Activated CD4-positive, alpha-beta T cell treated with anti-CD3 and anti-CD28 coated beads for 36 hours (primary cell): ENCODE measurements around the gene ANKRD42. TPM values are rescaled to one million over a fixed set of nuclear protein-coding genes. Genes with fewer than 3 reads are reported as not detected.
"Not testable (repeated sequence)": the region's sequence is repeated elsewhere in the genome, so short reads cannot be mapped to it uniquely, and the experiment has no call there.

Experiments
- ATAC-seq: fragments of 200-7000 bp; cut with Tn5 transposase; one replicate; pipeline ENCODE4 v1.10.0; 2021; ENCODE audit warnings: mild to moderate bottlenecking, moderate library complexity
- CTCF ChIA-PET: fragments of 350-600 bp; sonication (Branson Sonifier 250); formaldehyde crosslinking; loops from one replicate; lab custom pipeline; 2021; ENCODE audit warnings: antibody characterized with exemption; lab: Charles Lee
- POLR2A ChIA-PET: fragments of 350-600 bp; sonication (Branson Sonifier 250); formaldehyde crosslinking; loops from one replicate; lab custom pipeline; 2021; ENCODE audit warnings: antibody characterized with exemption, inconsistent platforms; lab: Charles Lee
- DNase-seq: peaks from one replicate; pipeline ENCODE4 v3.0.0-alpha.2; 2020
- H3K27ac Mint-ChIP-seq: one replicate; pipeline ENCODE4 v1.8.0; 2021; ENCODE audit warnings: mixed read lengths
- H3K27me3 Mint-ChIP-seq: one replicate; pipeline ENCODE4 v1.8.0; 2021; ENCODE audit warnings: mixed read lengths
- H3K36me3 Mint-ChIP-seq: one replicate; pipeline ENCODE4 v1.8.0; 2021; ENCODE audit warnings: low read depth, mixed read lengths
- H3K4me1 Mint-ChIP-seq: one replicate; pipeline ENCODE4 v1.8.0; 2021; ENCODE audit warnings: mixed read lengths
- H3K4me3 Mint-ChIP-seq: one replicate; pipeline ENCODE4 v1.8.0; 2021; ENCODE audit warnings: mild to moderate bottlenecking, moderate library complexity, mixed read lengths
- H3K9me3 Mint-ChIP-seq: one replicate; pipeline ENCODE4 v1.8.0; 2021; ENCODE audit warnings: low read depth, mixed read lengths
- intact Hi-C, 2 experiments: fragments of 100-400 bp; cut with DNase I in 1 of 2; cut with micrococcal nuclease in 1 of 2; formaldehyde crosslinking; loops; one replicate each; pipeline versions ENCODE4 v1.14.2 to v1.15.1; 2022 to 2024; cut with DNase I, micrococcal nuclease
- total RNA-seq, 2 experiments: library from RNA; stranded (reverse); gene quantifications; one replicate each; pipeline ENCODE4 v1.2.3, GENCODE V29; 2021

Gene ANKRD42
- total RNA-seq, 2 experiments from 2014 or later: 3.1 to 4.9 TPM

- H3K9me3 Mint-ChIP-seq, H3K4me3 Mint-ChIP-seq, H3K27ac Mint-ChIP-seq, CTCF ChIA-PET, POLR2A ChIA-PET, ATAC-seq, intact Hi-C loops, H3K27me3 Mint-ChIP-seq, DNase-seq: not testable (repeated sequence)
- Mint-ChIP-seq H3K4me1 (peaks cover 15% of the 10 kb centered on the region), H3K36me3 (peaks cover 63% of the 10 kb centered on the region)
Measured at GRCh38 chr11:83269080-83269479, 75.6 kb downstream of the ANKRD42 start.

GRCh38 chr11:83271734-83272133 is 78.2 kb downstream of the ANKRD42 start:
- Mint-ChIP-seq H3K4me1 (peaks cover 15% of the 10 kb centered on the region), H3K36me3 (peaks cover 54% of the 10 kb centered on the region)
- H3K27ac Mint-ChIP-seq, intact Hi-C loops, H3K9me3 Mint-ChIP-seq, DNase-seq, ATAC-seq, CTCF ChIA-PET, POLR2A ChIA-PET, H3K27me3 Mint-ChIP-seq, H3K4me3 Mint-ChIP-seq: not testable (repeated sequence)

- Mint-ChIP-seq H3K27ac (no peak overlapping the region), H3K4me1 (peaks cover 15% of the 10 kb centered on the region), H3K36me3 (peaks cover 50% of the 10 kb centered on the region), H3K9me3 (peaks cover 3% of the 10 kb centered on the region), H3K4me3 (no peak overlapping the region), H3K27me3 (no peaks in the 10 kb centered on the region)
- ATAC-seq (peak; percentile 64), DNase-seq (no peak)
- intact Hi-C loops: no loop called here
- ChIA-PET CTCF (interaction anchor here (1.8 kb wide), 1 partner anchor 20 kb away, joined by 13 read pairs; no protein-coding TSS in a partner anchor), POLR2A (no interaction called here)
Measured at GRCh38 chr11:83272627-83273026, 79.1 kb downstream of the ANKRD42 start.

DNA sequence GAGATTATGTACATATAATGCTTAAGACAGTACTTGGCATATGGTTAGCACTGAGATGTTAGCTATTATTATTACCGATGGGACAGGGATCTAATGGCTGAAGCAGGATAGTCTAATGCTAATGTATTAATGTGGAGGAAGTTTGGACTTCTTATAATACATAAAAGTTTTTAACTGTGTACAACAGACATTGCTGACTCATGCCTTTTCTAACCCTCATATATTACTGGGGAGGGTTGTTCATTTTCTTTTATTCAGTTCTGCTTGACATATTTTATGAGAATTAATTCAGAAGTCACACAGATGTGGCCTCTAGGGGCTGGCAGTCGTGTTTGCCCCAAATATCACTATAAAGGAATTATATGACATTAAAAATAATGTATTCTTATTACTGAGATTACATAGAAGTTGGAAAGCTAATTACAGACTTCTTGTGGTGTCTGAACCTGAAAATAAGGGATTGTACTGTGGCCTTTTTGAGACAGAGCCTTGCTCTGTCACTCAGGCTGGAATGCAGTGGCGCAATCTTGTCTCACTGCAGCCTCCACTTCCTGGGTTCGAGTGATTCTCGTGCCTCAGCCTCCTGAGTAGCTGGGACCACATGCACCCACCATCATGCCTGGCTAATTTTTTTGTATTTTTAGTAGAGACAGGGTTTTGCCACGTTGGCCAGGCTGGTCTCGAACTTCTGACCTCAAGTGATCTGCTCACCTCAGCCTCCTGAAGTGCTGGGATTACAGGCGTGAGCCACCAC is 82.6 kb downstream of the ANKRD42 start:
- CTCF ChIA-PET: interaction anchor here (0.7 to 7.7 kb wide), 4 partner anchors 11 to 427 kb away, joined by 3 to 37 read pairs (median 4); no protein-coding TSS in a partner anchor
- no peak for DNase-seq
- POLR2A ChIA-PET: no interaction called here
- ATAC-seq: no peak
- Mint-ChIP-seq H3K9me3 (peaks cover 3% of the 10 kb centered on the region), H3K27ac (no peak overlapping the region), H3K4me3 (no peak overlapping the region), H3K4me1 (peaks cover 10% of the 10 kb centered on the region), H3K27me3 (no peaks in the 10 kb centered on the region), H3K36me3 (peaks cover 35% of the 10 kb centered on the region)
- intact Hi-C loops: no loop called here

DNA sequence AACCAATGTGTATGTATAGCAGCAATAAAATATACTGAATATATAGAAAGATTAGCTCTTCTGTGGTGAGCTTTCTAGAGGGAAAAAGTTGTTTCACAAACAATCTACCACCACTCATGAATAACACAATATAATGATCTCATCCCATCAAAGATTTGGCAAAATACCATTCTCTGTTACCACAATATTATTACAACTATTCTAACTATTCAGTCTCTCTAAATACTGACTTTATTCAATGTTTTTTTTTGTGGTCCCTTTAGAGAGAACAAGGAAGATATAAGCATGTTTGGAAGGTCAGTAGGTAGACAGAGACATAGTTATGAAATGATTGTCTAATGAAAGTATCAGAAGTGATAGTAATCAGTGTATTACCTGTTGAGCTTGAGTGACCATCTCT is 84.8 kb downstream of the ANKRD42 start:
- intact Hi-C loops: no loop called here
- Mint-ChIP-seq H3K4me3 (no peak overlapping the region), H3K27ac (no peak overlapping the region), H3K27me3 (no peaks in the 10 kb centered on the region), H3K36me3 (peaks cover 21% of the 10 kb centered on the region), H3K4me1 (peaks cover 17% of the 10 kb centered on the region), H3K9me3 (no peaks in the 10 kb centered on the region)
- ChIA-PET POLR2A (no interaction called here), CTCF (interaction anchor here (7.7 kb wide), 1 partner anchor 13 kb away, joined by 37 read pairs; no protein-coding TSS in a partner anchor)
- ATAC-seq (no peak), DNase-seq (no peak)

DNA sequence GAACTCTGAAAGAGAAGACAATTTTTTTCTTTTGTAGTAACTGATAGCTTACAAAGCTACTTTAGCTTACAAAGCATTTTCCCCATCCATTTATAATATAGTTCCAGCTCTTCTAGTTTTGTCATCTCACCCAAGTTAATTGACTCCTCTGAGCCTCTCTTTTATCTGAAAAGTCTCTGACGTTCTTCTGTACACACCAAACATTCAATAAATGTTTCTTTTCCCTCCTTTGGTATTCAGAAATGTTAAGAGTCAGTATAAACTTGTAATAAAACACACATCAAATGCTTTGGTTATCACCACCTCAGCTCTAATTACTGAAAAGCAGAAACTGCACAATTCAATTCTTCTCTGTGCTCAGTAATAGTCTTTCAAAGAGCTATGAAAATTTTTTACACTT is 86.7 kb downstream of the ANKRD42 start:
- no peak for ATAC-seq
- ChIA-PET CTCF (interaction anchor here (0.6 to 7.7 kb wide), 4 partner anchors 11 to 598 kb away, joined by 3 to 37 read pairs (median 4); no protein-coding TSS in a partner anchor), POLR2A (interaction anchor here (0.5 kb wide), 1 partner anchor 124 kb away, joined by 4 read pairs; the partner anchor contains the start of gene PCF11)
- peaks cover 19% of the 10 kb centered on the region for H3K36me3 Mint-ChIP-seq
- H3K27me3 Mint-ChIP-seq: no peaks in the 10 kb centered on the region
- no peak overlapping the region for H3K4me3 Mint-ChIP-seq
- peaks cover 31% of the 10 kb centered on the region for H3K4me1 Mint-ChIP-seq
- H3K27ac Mint-ChIP-seq: no peak overlapping the region
- DNase-seq: no peak
- intact Hi-C loops: no loop called here
- no peaks in the 10 kb centered on the region for H3K9me3 Mint-ChIP-seq

DNA sequence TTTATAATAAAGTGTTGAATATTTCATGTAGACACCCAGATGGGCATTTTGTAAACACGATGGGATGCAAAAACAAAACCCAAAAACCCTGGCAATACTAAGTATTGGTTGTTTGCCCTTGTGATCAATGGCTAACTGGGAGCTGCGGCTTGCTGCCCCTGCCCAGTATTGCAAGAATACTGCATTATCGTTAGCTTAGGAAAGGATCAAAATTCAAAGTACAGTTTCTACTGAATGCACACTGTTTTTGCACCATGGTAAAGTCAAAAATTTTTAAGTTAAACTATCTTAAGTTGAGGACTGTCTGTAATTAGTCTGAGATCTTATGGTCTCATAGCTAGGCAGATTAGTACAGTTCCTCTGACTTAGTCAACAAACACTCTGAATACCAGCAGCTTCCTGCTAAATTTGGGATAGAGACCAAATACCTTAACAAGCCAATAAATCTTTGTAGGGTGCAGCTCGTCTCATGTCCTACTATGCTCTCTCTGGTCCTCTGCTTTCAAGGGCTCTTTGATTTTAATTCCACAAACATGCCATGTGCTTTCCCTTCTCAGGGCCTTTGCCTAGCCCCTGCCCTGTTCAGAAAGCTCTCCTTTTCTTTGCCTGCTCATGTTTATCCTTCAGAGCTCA is 88.7 kb downstream of the ANKRD42 start:
- DNase-seq (no peak), ATAC-seq (no peak)
- peaks cover 38% of the 10 kb centered on the region for H3K4me1 Mint-ChIP-seq
- intact Hi-C loops: no loop called here
- H3K9me3 Mint-ChIP-seq: peaks cover 1% of the 10 kb centered on the region
- ChIA-PET CTCF (interaction anchor here (0.6 to 7.7 kb wide), 5 partner anchors 9 to 415 kb away, joined by 3 to 37 read pairs (median 5); no protein-coding TSS in a partner anchor), POLR2A (no interaction called here)
- no peak overlapping the region for H3K27ac Mint-ChIP-seq
- H3K36me3 Mint-ChIP-seq: peaks cover 17% of the 10 kb centered on the region
- H3K27me3 Mint-ChIP-seq: no peaks in the 10 kb centered on the region
- no peak overlapping the region for H3K4me3 Mint-ChIP-seq

DNA sequence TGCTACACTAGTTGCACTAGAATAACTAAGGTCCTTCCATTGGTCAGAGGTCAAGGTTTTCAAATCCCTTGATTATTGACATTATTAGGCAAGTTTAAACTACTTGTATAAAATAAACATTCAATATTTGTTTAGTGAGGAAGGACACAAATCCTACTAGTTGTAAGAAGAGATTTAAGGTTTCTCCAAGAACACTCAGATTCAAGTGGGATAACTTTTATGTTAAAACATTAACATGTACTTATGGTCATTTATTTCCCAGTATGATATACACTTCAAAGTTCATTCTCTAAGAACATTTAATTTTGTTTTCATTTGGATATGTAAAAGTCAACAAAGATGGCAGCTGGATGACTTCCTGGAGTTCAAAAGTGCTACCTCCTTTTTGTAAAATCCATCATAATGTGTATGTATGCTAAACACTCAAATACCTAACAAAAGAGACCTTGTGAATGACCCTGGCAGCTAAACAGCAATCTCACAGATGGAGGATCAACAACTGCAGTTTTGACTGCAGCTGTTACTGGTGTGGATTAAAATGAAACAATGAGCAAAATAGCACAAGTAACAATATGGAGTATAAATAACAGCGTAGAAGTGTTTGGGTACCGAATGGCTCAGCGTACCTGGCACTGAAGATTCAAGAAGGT is 91.1 kb downstream of the ANKRD42 start:
- CTCF ChIA-PET: interaction anchor here (0.7 to 2.2 kb wide), 5 partner anchors 8 to 417 kb away, joined by 3 to 11 read pairs (median 8); partner anchors contain the start of genes DDIAS, PCF11 and PRCP
- DNase-seq: no peak
- H3K27ac Mint-ChIP-seq: peak overlapping the region; percentile 98
- H3K27me3 Mint-ChIP-seq: no peaks in the 10 kb centered on the region
- H3K36me3 Mint-ChIP-seq: peaks cover 11% of the 10 kb centered on the region
- POLR2A ChIA-PET: interaction anchor here (0.6 to 0.7 kb wide), 2 partner anchors 88 to 214 kb away, joined by 3 to 4 read pairs; no protein-coding TSS in a partner anchor
- peaks cover 3% of the 10 kb centered on the region for H3K9me3 Mint-ChIP-seq
- H3K4me3 Mint-ChIP-seq: peak overlapping the region; percentile 81
- intact Hi-C loops: loop anchor here in 1 of 2 experiments (1.0 to 5.0 kb wide), 2 partner anchors 127 to 552 kb away; partner anchors contain the start of genes FAM181B and PCF11
- H3K4me1 Mint-ChIP-seq: peaks cover 40% of the 10 kb centered on the region
- no peak for ATAC-seq

- peaks cover 3% of the 10 kb centered on the region for H3K9me3 Mint-ChIP-seq
- H3K4me1 Mint-ChIP-seq: peaks cover 39% of the 10 kb centered on the region
- intact Hi-C loops: loop anchor here in 1 of 2 experiments (1.0 to 5.0 kb wide), 2 partner anchors 128 to 553 kb away; partner anchors contain the start of genes FAM181B and PCF11
- no peaks in the 10 kb centered on the region for H3K27me3 Mint-ChIP-seq
- peak; percentile 43 for ATAC-seq
- DNase-seq: no peak
- peak overlapping the region; percentile 81 for H3K4me3 Mint-ChIP-seq
- H3K27ac Mint-ChIP-seq: peak overlapping the region; percentile 98
- ChIA-PET POLR2A (interaction anchor here (0.6 to 1.1 kb wide), 3 partner anchors 89 to 499 kb away, joined by 3 to 18 read pairs (median 4); partner anchors contain the start of genes DDIAS and PRCP), CTCF (interaction anchor here (1.0 to 2.2 kb wide), 5 partner anchors 8 to 418 kb away, joined by 3 to 8 read pairs (median 6); partner anchors contain the start of genes DDIAS, PCF11, PRCP and RAB30)
- H3K36me3 Mint-ChIP-seq: peaks cover 9% of the 10 kb centered on the region
Measured at GRCh38 chr11:83285151-83285770, 91.7 kb downstream of the ANKRD42 start.

DNA sequence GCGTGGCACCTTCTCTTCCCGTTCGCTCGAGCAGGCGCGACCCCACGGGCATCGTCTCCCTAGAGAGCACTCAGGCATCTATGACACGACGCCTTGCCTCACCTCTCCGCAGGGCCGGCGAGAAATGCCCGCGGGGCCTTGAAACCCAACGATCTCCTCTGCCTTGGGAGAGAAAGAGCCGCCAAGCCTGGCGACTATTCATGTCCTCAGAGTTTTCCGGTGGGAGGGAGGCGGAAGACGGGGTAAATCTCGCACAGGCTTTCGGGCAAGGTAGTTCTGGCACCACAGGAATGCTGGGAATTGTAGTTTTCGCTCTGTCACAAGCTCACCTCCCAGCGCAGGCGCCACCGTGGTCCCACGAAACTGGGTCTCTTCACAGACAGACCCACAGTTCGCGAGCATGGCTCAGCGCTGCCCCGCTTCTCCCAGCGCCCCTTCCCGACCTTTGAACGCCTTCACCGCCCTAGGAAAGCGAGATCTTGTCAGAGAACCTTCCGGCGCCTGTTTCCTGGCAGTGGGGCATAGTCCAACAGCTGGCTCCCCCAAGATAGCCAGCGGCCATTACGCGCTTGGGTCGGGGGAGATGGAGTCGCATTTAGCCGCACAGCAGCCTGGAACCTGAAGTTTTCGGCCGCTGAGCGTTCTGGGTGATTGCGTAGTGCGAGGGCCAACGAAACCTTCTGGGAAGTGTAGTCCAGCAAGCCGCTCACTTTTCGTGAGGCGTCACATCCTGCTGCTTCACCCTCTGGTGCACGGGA is 92.4 kb downstream of the ANKRD42 start, which contains the start of gene CCDC90B:
Gene CCDC90B (minus strand): TSS at position 597 of the 758 bp plus-strand sequence. CDS start 395 bp downstream, at position 202.
- H3K36me3 Mint-ChIP-seq: peaks cover 7% of the 10 kb centered on the region
- peak within 1 kb of the TSS; percentile 98 for H3K27ac Mint-ChIP-seq
- CTCF ChIA-PET: interaction anchor here (1.0 to 2.2 kb wide), 5 partner anchors 9 to 419 kb away, joined by 3 to 8 read pairs (median 6); partner anchors contain the start of genes DDIAS, PCF11, PRCP and RAB30
- intact Hi-C loops: loop anchor here (1.0 to 5.0 kb wide), 6 partner anchors 93 to 554 kb away; partner anchors contain the start of genes ANKRD42 (in 2 of the 2), DDIAS (in 2 of the 2), PCF11 (in 2 of the 2) and FAM181B (in 1 of the 2)
- peak within 1 kb of the TSS; percentile 81 for H3K4me3 Mint-ChIP-seq
- ATAC-seq: peak; percentile 94
- H3K9me3 Mint-ChIP-seq: peaks cover 3% of the 10 kb centered on the region
- DNase-seq: peak; percentile 96
- peaks cover 35% of the 10 kb centered on the region for H3K4me1 Mint-ChIP-seq
- POLR2A ChIA-PET: interaction anchor here (0.6 to 1.1 kb wide), 2 partner anchors 385 to 499 kb away, joined by 3 to 18 read pairs; partner anchors contain the start of genes DDIAS and PRCP
- no peaks in the 10 kb centered on the region for H3K27me3 Mint-ChIP-seq
